HepG2 (cell line): Measurements from ENCODE around the gene TNFSF11. TPM values are rescaled to one million over a fixed set of nuclear protein-coding genes. Genes with fewer than 3 reads are reported as not detected.

Experiments used
- ATAC-seq: fragments of 200-7000 bp; cut with Tn5 transposase; 3 replicates; pipeline ENCODE4 v1.9.1; 2020; ENCODE audit warnings: mild to moderate bottlenecking, moderate library complexity
- BruUV-seq: library from RNA; stranded (reverse); fragments of 400-500 nt; replicated peaks from 2 replicates; lab custom pipeline; 2021; lab: Mats Ljungman, UMichigan
- CTCF ChIA-PET: fragments of 300-600 bp; formaldehyde crosslinking; extraction: SDS; loops from one replicate; lab custom pipeline; 2021; ENCODE audit warnings: low total read pairs, inconsistent platforms, low intra/inter-chr PET ratio; lab: Yijun Ruan, JAX
- POLR2A ChIA-PET: fragments of 350-600 bp; sonication (Branson Sonifier 250); formaldehyde crosslinking; loops from one replicate; lab custom pipeline; 2020; ENCODE audit warnings: antibody characterized with exemption, inconsistent platforms; lab: Yijun Ruan, JAX
- DNase-seq: peaks from one replicate; pipeline ENCODE4 v3.0.0-alpha.2; 2015; ENCODE audit warnings: low spot score
- FAIRE-seq: peaks from 3 replicates; lab custom pipeline; 2011; peaks lifted over from hg19 to GRCh38; lab: Jason Lieb, UNC
- H2AFZ ChIP-seq: one replicate; pipeline ENCODE4 v1.6.1; 2011; ENCODE audit warnings: low read length, inconsistent platforms
- H3K27ac ChIP-seq: fragments of 300-600 bp; 3 replicates; pipeline ENCODE4 v1.8.0; 2011; ENCODE audit warnings: mixed run types, mild to moderate bottlenecking, mixed read lengths, low read length, inconsistent platforms; ENCODE audit not compliant: insufficient read depth; ENCODE audit errors: extremely low read length
- H3K27me3 ChIP-seq, 2 experiments: fragments of 200-600 bp in 1 of 2; 2 replicates in 1 of 2; 3 replicates in 1 of 2; pipeline versions ENCODE4 v1.6.0 to v1.8.0; 2011; ENCODE audit warnings: low read length in 2 of 2, mild to moderate bottlenecking in 2 of 2, moderate library complexity in 2 of 2, inconsistent platforms in 1 of 2; ENCODE audit not compliant: insufficient read depth in 2 of 2, control insufficient read depth in 1 of 2
- H3K36me3 ChIP-seq, 2 experiments: fragments of 200-600 bp in 1 of 2; replicated peaks in 1 of 2; 2 replicates in 1 of 2; 3 replicates in 1 of 2; pipeline versions ENCODE4 v1.5.1 to v1.8.0; 2011; ENCODE audit warnings: low read length in 2 of 2, inconsistent platforms in 1 of 2; ENCODE audit not compliant: insufficient read depth in 2 of 2, control insufficient read depth in 1 of 2
- H3K4me1 ChIP-seq: 2 replicates; pipeline ENCODE4 v1.5.1; 2012; ENCODE audit warnings: low read length, inconsistent platforms; ENCODE audit not compliant: insufficient read depth
- H3K4me2 ChIP-seq: 2 replicates; pipeline ENCODE4 v1.6.0; 2011; ENCODE audit warnings: low read depth, low read length, inconsistent platforms
- H3K4me3 ChIP-seq, 3 experiments: fragments of 200-600 bp in 1 of 3; sonication (generic), shearing (Covaris generic) in 1 of 3; replicated peaks in 1 of 3; 2 replicates each; pipeline ENCODE4 v1.5.1; 2011 to 2016; ENCODE audit warnings: low read length in 3 of 3, inconsistent platforms in 2 of 3, low read depth in 2 of 3, mild to moderate bottlenecking in 2 of 3, control low read depth in 1 of 3, mixed read lengths in 1 of 3; ENCODE audit not compliant: insufficient read depth in 1 of 3
- H3K79me2 ChIP-seq: one replicate; pipeline ENCODE4 v1.6.1; 2011; ENCODE audit warnings: low read length, inconsistent platforms; ENCODE audit not compliant: insufficient read depth
- H3K9ac ChIP-seq: 2 replicates; pipeline ENCODE4 v1.6.0; 2011; ENCODE audit warnings: mild to moderate bottlenecking, low read depth, low read length, inconsistent platforms; ENCODE audit not compliant: insufficient read depth
- H3K9me3 ChIP-seq: 2 replicates; pipeline ENCODE4 v1.5.1; 2012; ENCODE audit warnings: mild to moderate bottlenecking, low read length
- H4K20me1 ChIP-seq: 2 replicates; pipeline ENCODE4 v1.6.0; 2011; ENCODE audit warnings: inconsistent platforms, mild to moderate bottlenecking, low read length, moderate library complexity; ENCODE audit not compliant: insufficient read depth
- EEA1 ChIP-seq: sonication (generic); formaldehyde crosslinking; IDR thresholded peaks from 2 replicates; pipeline ENCODE4 v1.5.1; 2020; ENCODE audit warnings: mild to moderate bottlenecking, missing genetic modification reagents, borderline replicate concordance
- ETV6 ChIP-seq: sonication (generic); formaldehyde crosslinking; conservative IDR thresholded peaks from 2 replicates; pipeline ENCODE4 v1.4.0; 2020; ENCODE audit warnings: missing genetic modification reagents
- MAX ChIP-seq: IDR thresholded peaks from 2 replicates; pipeline ENCODE4 v1.6.1; 2012; ENCODE audit warnings: inconsistent platforms
- MBNL3 ChIP-seq: fragments of 250-450 bp; sonication (Bioruptor Pico); conservative IDR thresholded peaks from 2 replicates; pipeline ENCODE4 v1.8.0; 2022; ENCODE audit warnings: mild to moderate bottlenecking, inconsistent platforms
- MEIS2 ChIP-seq: sonication (generic); formaldehyde crosslinking; IDR thresholded peaks from 2 replicates; pipeline ENCODE4 v1.9.0; 2021; ENCODE audit warnings: mild to moderate bottlenecking, missing genetic modification reagents
- RFXAP ChIP-seq: sonication (generic); formaldehyde crosslinking; IDR thresholded peaks from 2 replicates; pipeline ENCODE4 v1.4.0; 2020; ENCODE audit warnings: missing genetic modification reagents, borderline replicate concordance
- SAP130 ChIP-seq: IDR thresholded peaks from 2 replicates; pipeline ENCODE4 v1.6.1; 2016; ENCODE audit warnings: low read depth
- SMAD9 ChIP-seq: sonication (generic); formaldehyde crosslinking; IDR thresholded peaks from 2 replicates; pipeline ENCODE4 v1.5.1; 2020; ENCODE audit warnings: mild to moderate bottlenecking, missing genetic modification reagents
- SMYD3 ChIP-seq: sonication (generic); formaldehyde crosslinking; IDR thresholded peaks from 2 replicates; pipeline ENCODE4 v1.8.1; 2023; ENCODE audit warnings: mild to moderate bottlenecking, missing genetic modification reagents
- SP2 ChIP-seq: sonication (generic); formaldehyde crosslinking; IDR thresholded peaks from 2 replicates; pipeline ENCODE4 v1.5.1; 2020; ENCODE audit warnings: mild to moderate bottlenecking, missing genetic modification reagents
- ZBTB1 ChIP-seq: sonication (generic); formaldehyde crosslinking; IDR thresholded peaks from 2 replicates; pipeline ENCODE4 v1.4.0; 2020; ENCODE audit warnings: missing genetic modification reagents, borderline replicate concordance
- ZBTB8A ChIP-seq: sonication (generic); formaldehyde crosslinking; IDR thresholded peaks from 2 replicates; pipeline ENCODE4 v1.4.0; 2020; ENCODE audit warnings: mild to moderate bottlenecking, low read depth, missing genetic modification reagents, borderline replicate concordance
- ZFP36L1 ChIP-seq: sonication (generic); formaldehyde crosslinking; IDR thresholded peaks from 2 replicates; pipeline ENCODE4 v1.8.0; 2022; ENCODE audit warnings: mild to moderate bottlenecking, missing genetic modification reagents, moderate library complexity
- ZNF496 ChIP-seq: sonication (generic); formaldehyde crosslinking; IDR thresholded peaks from 2 replicates; pipeline ENCODE4 v1.8.1; 2023; ENCODE audit warnings: mild to moderate bottlenecking, moderate library complexity, missing genetic modification reagents; ENCODE audit not compliant: insufficient replicate concordance
- ZNF556 ChIP-seq: sonication (generic); formaldehyde crosslinking; IDR thresholded peaks from 2 replicates; pipeline ENCODE4 v1.4.0; 2020; ENCODE audit warnings: mild to moderate bottlenecking, missing genetic modification reagents, borderline replicate concordance
- ZNF670 ChIP-seq: sonication (generic); formaldehyde crosslinking; IDR thresholded peaks from 2 replicates; pipeline ENCODE4 v1.8.0; 2022; ENCODE audit warnings: mild to moderate bottlenecking, missing genetic modification reagents, borderline replicate concordance
- ZNF687 ChIP-seq: sonication (generic); formaldehyde crosslinking; IDR thresholded peaks from 2 replicates; pipeline ENCODE4 v1.5.1; 2020; ENCODE audit warnings: mild to moderate bottlenecking, missing genetic modification reagents, moderate library complexity
- WGBS: methylation state at CpG from one replicate; pipeline ENCODE4 v1.1.6; 2017; ENCODE audit warnings: low lambda C conversion rate; 5-methylcytosine and 5-hydroxymethylcytosine counted together
- in situ Hi-C: cut with HindIII; loops from 2 replicates; pipeline ENCODE4 v1.10.0; 2017; ENCODE audit warnings: low pct_unique_long_range_greater_than_20kb; ENCODE audit not compliant: extremely low pct_ligation_motif_present
- intact Hi-C: fragments of 100-400 bp; cut with micrococcal nuclease; formaldehyde crosslinking; loops from one replicate; pipeline ENCODE4 v1.10.0; 2022; ENCODE audit not compliant: unreplicated experiment
- polyA plus RNA-seq, 8 experiments: library from polyadenylated mRNA; depleted of rRNA in 3 of 8; stranded (reverse) in 7 of 8; unstranded in 1 of 8; fragments of >200 nt; fragmentation: Illumina TruSeq in 4 of 8; extraction: Trizol in 4 of 8; gene quantifications; 2 replicates each; pipeline versions ENCODE4 v1.2.1 to v1.2.3, GENCODE V29; 2011 to 2016; ENCODE audit warnings: low read depth in 4 of 8, missing spikeins in 1 of 8, mixed read lengths in 1 of 8; ENCODE audit not compliant: insufficient read depth in 1 of 8
- total RNA-seq, 5 experiments: library from RNA; depleted of rRNA; stranded (reverse); fragments of >200 nt; fragmentation: Illumina TruSeq; extraction: Trizol; gene quantifications; 2 replicates each; pipeline ENCODE4 v1.2.3, GENCODE V29; 2016; ENCODE audit warnings: low read depth in 1 of 5

Gene TNFSF11
- total and polyA plus RNA-seq, 2 of the 13 experiments (the other 11 are each of a cell fraction or from before 2014, with no cell fraction given) = 0.03 TPM; not detected in 1

GRCh38 chr13:42649141-42649540 lies 75.2 kb downstream of the TNFSF11 start:
- no peaks in the 10 kb centered on the region for H4K20me1 ChIP-seq
- POLR2A ChIA-PET = no interaction called here
- no peak for TF ChIP-seq ZFP36L1 (CRISPR knock-in tag)
- no peak for TF ChIP-seq SAP130 (CRISPR knock-in tag)
- no peak for TF ChIP-seq ZBTB1 (CRISPR knock-in tag)
- no peak for TF ChIP-seq SMYD3 (CRISPR knock-in tag)
- TF ChIP-seq ZNF670 (CRISPR knock-in tag) = no peak
- no peak for TF ChIP-seq MEIS2 (CRISPR knock-in tag)
- TF ChIP-seq SP2 (CRISPR knock-in tag) = no peak
- no peak for TF ChIP-seq MBNL3
- H3K27ac ChIP-seq = no peak overlapping the region
- peaks cover 7% of the 10 kb centered on the region; the same call in 1 of the 2 replicates for H3K9me3 ChIP-seq
- H3K79me2 ChIP-seq = no peaks in the 10 kb centered on the region
- no peak overlapping the region for H3K4me3 ChIP-seq
- no peak overlapping the region for H3K4me2 ChIP-seq
- no peaks in the 10 kb centered on the region for H3K4me1 ChIP-seq
- no peak for ATAC-seq
- CTCF ChIA-PET = no interaction called here
- intact Hi-C loops = no loop called here
- no peak overlapping the region for H3K9ac ChIP-seq
- no peak for FAIRE-seq
- no peak overlapping the region for H2AFZ ChIP-seq
- BruUV-seq = no TSS peak
- H3K36me3 ChIP-seq = no peaks in the 10 kb centered on the region
- in situ Hi-C loops = no loop called here
- no peaks in the 10 kb centered on the region for H3K27me3 ChIP-seq
- no peak for DNase-seq

- Histone ChIP-seq H3K4me3 (no peak overlapping the region), H4K20me1 (no peaks in the 10 kb centered on the region), H2AFZ (no peak overlapping the region), H3K36me3 (no peaks in the 10 kb centered on the region), H3K4me1 (no peaks in the 10 kb centered on the region), H3K79me2 (no peaks in the 10 kb centered on the region), H3K9ac (no peak overlapping the region), H3K27ac (no peak overlapping the region), H3K9me3 (peaks cover 7% of the 10 kb centered on the region; the same call in 1 of the 2 replicates), H3K27me3 (no peaks in the 10 kb centered on the region), H3K4me2 (no peak overlapping the region)
- ChIA-PET CTCF (no interaction called here), POLR2A (no interaction called here)
- ATAC-seq (no peak), DNase-seq (no peak), FAIRE-seq (no peak)
- WGBS = 17% methylated on average over 1 of the region's 1 CpG
- intact Hi-C loops (no loop called here), in situ Hi-C loops (no loop called here)
- no TSS peak for BruUV-seq
- TF ChIP-seq EEA1 (no peak), ETV6 (CRISPR knock-in tag) (no peak), ZNF687 (no peak), ZNF556 (CRISPR knock-in tag) (no peak), RFXAP (CRISPR knock-in tag) (no peak), ZNF496 (no peak), SMAD9 (CRISPR knock-in tag) (no peak), ZBTB8A (CRISPR knock-in tag) (no peak), MAX (no peak)
Observed at GRCh38 chr13:42649831-42650230, 75.9 kb downstream of the TNFSF11 start.
